Stimulated activated naive CD8-positive, alpha-beta T cell treated with anti-CD3 and anti-CD28 coated beads, Interleukin-15, Interleukin-2, amounts not matched to agents 100 U/mL and 50 U/mL, for 24 hours (primary cell): ENCODE measurements around the gene ZNF575.

ENCODE experiments used
- ATAC-seq: fragments of 150-1000 bp; cut with Tn5 transposase; one replicate; pipeline ENCODE4 v1.10.0; 2021
- DNase-seq: peaks from one replicate; pipeline ENCODE4 v3.0.0; 2021

ZNF575 gene

DNA sequence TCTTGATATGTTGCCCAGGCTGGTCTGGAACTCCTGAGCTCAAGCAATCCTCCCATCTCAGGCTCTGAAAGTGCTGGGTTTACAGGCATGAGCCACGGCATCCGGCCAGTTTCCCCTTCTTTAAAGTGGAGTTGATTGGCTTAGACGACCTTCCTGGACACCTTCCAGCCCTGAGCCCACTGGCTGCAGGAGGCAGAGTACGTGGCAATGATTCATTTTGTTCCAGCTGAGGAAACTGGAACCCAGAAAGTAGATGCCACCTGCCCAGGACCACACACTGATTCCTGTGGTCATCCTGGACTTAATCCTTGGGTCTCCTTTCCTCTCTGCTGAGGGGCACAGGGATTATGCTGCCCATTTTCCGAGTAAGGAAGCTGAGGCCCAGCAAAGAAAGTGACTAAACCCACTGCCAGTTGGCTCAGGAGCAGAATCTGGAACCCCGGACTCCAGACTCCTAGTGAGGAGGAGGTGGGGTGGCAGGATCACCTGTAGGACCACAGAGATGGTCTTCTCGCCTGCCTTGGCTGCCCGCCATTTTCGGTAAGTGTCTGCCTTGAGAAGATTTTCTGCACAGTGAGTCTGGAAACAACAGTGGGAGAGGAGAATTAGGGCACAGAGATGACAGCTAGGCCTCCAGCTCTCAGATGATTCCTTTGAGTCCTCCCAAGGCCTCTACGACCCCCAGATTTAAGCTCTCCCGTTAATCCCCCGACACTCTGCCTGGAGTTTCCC is 41.6 kb downstream of the ZNF575 start:
- ATAC-seq (no peak), DNase-seq (no peak)

DNA sequence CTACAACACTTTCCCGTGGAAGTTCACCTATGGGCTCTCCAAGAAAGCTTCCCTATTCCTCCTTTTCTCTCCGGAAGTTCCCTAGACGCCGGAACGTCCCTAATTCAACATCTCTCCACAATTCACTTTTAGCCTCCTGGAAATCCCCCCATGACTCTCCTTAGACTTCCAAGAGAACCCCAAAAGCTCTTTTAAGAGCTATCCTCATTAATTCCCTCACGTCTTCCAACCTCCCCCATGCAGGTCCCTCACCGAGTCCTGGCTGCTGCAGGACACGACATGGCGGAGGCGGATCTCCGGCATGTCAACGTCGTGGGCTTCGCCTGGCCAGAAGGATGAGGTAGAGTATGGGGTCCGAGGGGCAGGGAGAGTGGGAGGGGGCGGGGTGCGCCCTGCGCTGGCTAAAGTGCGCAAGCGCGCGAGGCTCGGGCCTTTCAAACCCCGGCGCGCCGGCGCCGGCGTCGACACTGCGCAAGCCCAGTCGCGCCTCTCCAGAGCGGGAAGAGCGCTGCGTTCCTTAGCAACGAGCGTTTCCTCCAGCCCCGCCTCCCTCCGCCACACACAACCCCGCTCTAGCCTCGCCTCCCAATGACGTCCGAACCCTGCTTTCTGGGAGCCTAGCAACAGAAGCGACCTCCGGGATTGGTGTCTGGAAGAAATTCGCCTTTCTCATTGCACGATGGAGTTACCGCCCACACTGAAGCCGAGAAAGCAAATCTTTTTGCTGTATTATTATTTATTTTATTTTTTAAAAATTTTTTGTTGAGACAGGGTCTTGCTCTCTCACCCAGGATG is 42.4 kb downstream of the ZNF575 start, which contains the start of the genes PINLYP and XRCC1:
Gene PINLYP, plus strand, starts transcription at position 646 of the 795 bp plus-strand sequence. CDS start 1,391 bp downstream, outside the sequence.
Gene XRCC1, minus strand, starts transcription at position 372 of the 795 bp plus-strand sequence. Its CDS starts 69 bp downstream, at position 303.
- ATAC-seq (peak; percentile 98), DNase-seq (peak; percentile 97)

DNA sequence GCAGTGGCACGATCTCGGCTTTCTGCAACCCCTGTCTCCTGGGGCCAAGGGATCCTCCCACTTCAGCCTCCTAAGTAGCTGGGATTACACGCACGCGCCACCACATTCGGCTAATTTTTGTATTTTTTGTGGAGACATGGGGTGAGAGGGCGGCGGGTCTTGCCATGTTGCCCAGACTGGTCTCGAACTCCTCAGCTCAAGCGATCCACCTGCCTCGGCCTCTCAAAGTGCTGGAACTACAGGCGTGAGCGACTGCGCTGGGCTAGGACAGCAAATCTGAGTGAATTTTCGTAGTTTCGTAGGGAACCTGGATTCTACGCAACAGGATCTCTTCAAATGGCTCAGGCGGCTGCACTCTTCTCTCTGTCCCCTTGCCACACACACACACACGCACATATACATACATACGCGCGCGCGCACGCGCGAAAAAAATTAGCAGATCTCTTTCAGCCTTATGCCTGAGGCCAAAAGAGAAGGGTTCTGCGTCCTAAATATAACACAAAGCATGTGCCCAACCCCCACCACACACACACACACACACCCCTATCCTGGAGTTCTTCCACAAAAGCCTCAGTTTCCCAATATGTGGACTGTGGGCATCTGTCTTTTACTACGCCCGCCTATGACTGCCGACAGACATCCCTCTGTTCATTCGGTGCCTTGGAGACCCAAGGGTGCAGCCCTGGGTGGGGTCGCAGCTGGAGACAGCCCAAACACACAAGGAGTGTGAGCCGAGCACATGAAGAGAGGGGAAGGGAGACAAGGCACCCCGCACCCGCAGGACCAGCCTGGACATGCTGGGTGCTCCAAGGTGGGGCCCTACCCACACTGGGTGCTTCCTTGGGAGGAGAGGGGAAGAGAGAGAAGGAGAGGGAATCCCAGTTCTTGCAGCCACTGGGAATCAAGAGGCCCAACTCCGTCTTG is 43.2 kb downstream of the ZNF575 start:
- DNase-seq (peak; percentile 30), ATAC-seq (no peak)

DNA sequence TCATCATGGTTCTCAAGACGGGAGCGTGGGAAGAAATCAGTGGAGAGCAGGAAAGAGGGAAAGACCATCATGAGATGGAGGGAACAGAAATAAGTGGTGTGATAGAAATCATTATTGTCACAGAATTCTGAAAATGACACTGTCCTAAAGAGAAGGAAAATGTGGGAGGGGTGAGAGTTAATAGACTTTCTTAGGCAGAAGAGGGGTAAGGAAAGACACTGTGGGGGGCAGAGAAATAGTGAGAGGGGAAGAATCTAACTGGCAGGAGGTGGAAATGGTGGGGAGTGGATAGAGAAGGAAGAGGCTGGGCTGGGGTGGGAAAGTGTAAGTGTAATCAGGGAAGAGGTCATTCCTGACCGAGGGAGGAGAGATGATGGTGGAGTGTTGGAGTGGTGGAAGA is 45.8 kb downstream of the ZNF575 start:
- no peak for DNase-seq
- no peak for ATAC-seq

DNA sequence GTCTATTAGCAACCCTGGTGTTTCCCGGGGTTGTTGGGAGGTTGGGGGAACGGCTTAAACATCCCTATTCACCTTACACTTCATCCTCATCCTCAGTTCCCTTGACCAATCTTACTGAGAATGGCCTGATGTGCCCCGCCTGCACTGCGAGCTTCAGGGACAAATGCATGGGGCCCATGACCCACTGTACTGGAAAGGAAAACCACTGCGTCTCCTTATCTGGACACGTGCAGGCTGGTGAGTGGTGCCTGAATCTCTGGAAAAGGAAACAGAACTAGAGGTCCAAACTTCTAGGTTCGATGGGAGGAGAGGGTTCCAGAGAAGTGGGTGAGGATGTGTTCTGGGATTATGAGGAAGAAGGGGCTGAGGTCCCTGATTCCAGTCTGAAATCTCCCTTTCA is 48.5 kb downstream of the ZNF575 start:
- DNase-seq, result no peak

DNA sequence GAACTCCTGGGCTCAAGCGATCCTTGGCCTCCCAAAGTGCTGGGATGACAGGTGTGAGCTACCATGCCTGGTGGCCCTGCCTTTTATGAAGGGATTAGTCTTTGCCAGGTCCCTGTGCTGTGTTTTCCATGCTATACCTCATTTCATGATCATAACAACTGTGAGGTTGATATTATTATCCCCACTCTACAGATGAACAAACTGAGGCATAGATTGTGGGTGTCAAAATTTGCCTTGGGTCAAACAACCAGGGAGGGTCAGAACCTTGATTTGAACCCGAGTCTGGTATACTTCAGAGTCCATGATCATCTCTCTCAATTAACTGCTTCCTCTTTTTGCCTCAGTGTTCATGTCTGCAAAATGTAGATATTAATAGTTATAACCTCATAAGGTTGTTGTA is 49.5 kb downstream of the ZNF575 start:
- ATAC-seq (no peak), DNase-seq (no peak)

More for the DNA sequence above, 48.5 kb downstream of the ZNF575 start:
- ATAC-seq, result no peak

DNA sequence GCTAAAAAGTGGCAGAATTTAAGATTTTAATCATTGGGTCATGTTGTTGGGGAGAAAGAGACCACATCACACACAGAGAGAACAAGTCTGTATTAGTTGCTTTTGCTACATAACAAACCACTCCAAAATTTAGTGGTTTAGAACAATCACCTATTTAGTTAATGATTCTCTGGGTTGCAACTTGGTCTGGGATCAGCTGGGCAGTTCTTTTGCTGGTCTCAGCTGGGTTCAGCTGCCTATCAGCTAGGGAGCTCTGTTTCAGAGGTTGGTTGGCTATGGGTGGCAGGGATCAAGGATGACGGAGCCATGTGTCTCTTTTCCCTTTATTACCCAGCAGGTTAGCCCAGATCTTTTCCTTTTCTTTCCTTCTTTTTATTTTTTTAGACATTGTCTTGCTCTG is 51.5 kb downstream of the ZNF575 start:
- ATAC-seq (no peak), DNase-seq (no peak)
